Activated T-cell treated with anti-CD3 and anti-CD28 coated beads for 1 hour (primary cell): Measurements from ENCODE around the gene SVBP.

Source experiments
- DNase-seq: peaks from one replicate; pipeline ENCODE4 v3.0.0-alpha.2; 2020; ENCODE audit warnings: low read depth

The SVBP gene

GRCh38 chr1:42765269-42765668, 51.9 kb downstream of the SVBP start:
- DNase-seq, result no peak

GRCh38 chr1:42762269-42762668, 54.9 kb downstream of the SVBP start:
- no peak for DNase-seq

- DNase-seq, result no peak
Measured at GRCh38 chr1:42761567-42761966, 55.6 kb downstream of the SVBP start.

- no peak for DNase-seq
Measured at GRCh38 chr1:42759114-42759513, 58.1 kb downstream of the SVBP start.

GRCh38 chr1:42758641-42759040, 58.6 kb downstream of the SVBP start:
- no peak for DNase-seq

- no peak for DNase-seq
Measured at GRCh38 chr1:42757892-42758275, 59.3 kb downstream of the SVBP start.
